HEK293T (cell line): Measurements from ENCODE around the gene COMTD1.

Source experiments
- BHLHE40 ChIP-seq: fragments of 450-650 bp; IDR thresholded peaks from 2 replicates; pipeline ENCODE4 v1.6.1; 2016; ENCODE audit warnings: mild to moderate bottlenecking, moderate library complexity, borderline replicate concordance
- CTBP1 ChIP-seq: fragments of 450-650 bp; IDR thresholded peaks from 2 replicates; pipeline ENCODE4 v1.6.1; 2016; ENCODE audit warnings: borderline replicate concordance
- ELF4 ChIP-seq: fragments of 450-650 bp; IDR thresholded peaks from 2 replicates; pipeline ENCODE4 v1.6.1; 2017; ENCODE audit warnings: antibody characterized with exemption
- FOXA1 ChIP-seq: fragments of 450-650 bp; IDR thresholded peaks from 2 replicates; pipeline ENCODE4 v1.6.1; 2016; ENCODE audit warnings: mild to moderate bottlenecking
- FOXK2 ChIP-seq: fragments of 450-650 bp; IDR thresholded peaks from 2 replicates; pipeline ENCODE4 v1.6.1; 2016; ENCODE audit warnings: mild to moderate bottlenecking
- HDGF ChIP-seq: fragments of 450-650 bp; IDR thresholded peaks from 2 replicates; pipeline ENCODE4 v1.6.1; 2017; ENCODE audit warnings: antibody characterized with exemption, borderline replicate concordance
- PKNOX1 ChIP-seq: fragments of 450-650 bp; IDR thresholded peaks from 2 replicates; pipeline ENCODE4 v1.6.1; 2016
- SP1 ChIP-seq: fragments of 450-650 bp; IDR thresholded peaks from 2 replicates; pipeline ENCODE4 v1.6.1; 2017
- TARDBP ChIP-seq: fragments of 450-650 bp; IDR thresholded peaks from 2 replicates; pipeline ENCODE4 v1.6.1; 2016
- ZNF384 ChIP-seq: fragments of 450-650 bp; IDR thresholded peaks from 2 replicates; pipeline ENCODE4 v1.6.1; 2016

DNA sequence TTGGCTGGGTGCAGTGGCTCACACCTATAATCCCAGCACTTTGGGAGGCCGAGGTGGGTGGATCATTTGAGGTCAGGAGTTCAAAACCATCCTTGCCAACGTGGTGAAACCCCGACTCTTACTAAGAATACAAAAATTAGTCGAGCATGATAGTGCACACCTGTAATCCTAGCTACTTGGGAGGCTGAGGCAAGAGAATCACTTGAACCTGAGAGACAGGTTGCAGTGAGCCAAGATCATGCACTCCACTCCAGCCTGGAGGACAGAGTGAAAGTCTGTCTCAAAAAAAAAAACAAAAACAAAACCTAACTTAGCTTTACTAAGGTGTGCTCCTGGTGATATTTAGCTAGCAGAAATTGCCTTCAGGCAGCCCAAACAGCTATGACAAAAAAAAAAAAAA lies 49.4 kb downstream of the COMTD1 start:
- TF ChIP-seq SP1 (no peak), ZNF384 (no peak), BHLHE40 (no peak), FOXA1 (no peak), FOXK2 (no peak), HDGF (no peak), TARDBP (no peak), PKNOX1 (no peak), CTBP1 (no peak), ELF4 (no peak)
